ENCODE results near the gene SERTAD4.

- TF ChIP-seq POLR2A (IDR thresholded peaks at IDR 0.05) (no peak), CTCF (IDR thresholded peaks at IDR 0.05) (no peak)
These were observed 47.6 kb downstream of the SERTAD4 start for GRCh38 chr1:210280221-210280620.
